Naive thymus-derived CD4-positive, alpha-beta T cell (primary cell): ENCODE data around the gene DPM3. TPM values are rescaled to one million over a fixed set of nuclear protein-coding genes. Genes with fewer than 3 reads are reported as not detected.
A peak's percentile ranks its signal among the peaks of the same experiment; 100 is the strongest.

Experiments used
- ATAC-seq: fragments of 150-1000 bp; cut with Tn5 transposase; 2 replicates; pipeline ENCODE4 v1.10.0; 2021; ENCODE audit warnings: mild to moderate bottlenecking, moderate library complexity
- CTCF ChIA-PET: fragments of 350-600 bp; sonication (Branson Sonifier 250); formaldehyde crosslinking; loops from one replicate; lab custom pipeline; 2021; ENCODE audit warnings: antibody characterized with exemption; lab: Charles Lee
- POLR2A ChIA-PET: fragments of 350-600 bp; sonication (Branson Sonifier 250); formaldehyde crosslinking; loops from one replicate; lab custom pipeline; 2021; ENCODE audit warnings: antibody characterized with exemption, inconsistent platforms; lab: Charles Lee
- DNase-seq, 9 donors: peaks; one replicate each; pipeline versions ENCODE4 v3.0.0 to v3.0.0-alpha.2; 2020 to 2022; ENCODE audit warnings: mixed read lengths in 1 of 9
- H3K27ac ChIP-seq: one replicate; pipeline ENCODE4 v1.7.0; 2013; ENCODE audit warnings: mild to moderate bottlenecking, low read depth, low read length, moderate library complexity
- H3K27me3 ChIP-seq, 2 donors: one replicate each; pipeline ENCODE4 v1.7.0; 2013; ENCODE audit warnings: low read length in 2 of 2, mild to moderate bottlenecking in 2 of 2, moderate library complexity in 2 of 2; ENCODE audit not compliant: control insufficient read depth in 2 of 2, insufficient read depth in 2 of 2
- H3K36me3 ChIP-seq, 3 experiments: 1 replicate in 2 of 3; 2 replicates in 1 of 3; pipeline ENCODE4 v1.7.0; 2013; ENCODE audit warnings: low read length in 3 of 3, mild to moderate bottlenecking in 3 of 3, moderate library complexity in 1 of 3; ENCODE audit not compliant: insufficient read depth in 3 of 3, control insufficient read depth in 2 of 3
- H3K4me1 ChIP-seq, 2 donors: one replicate each; pipeline ENCODE4 v1.7.0; 2013; ENCODE audit warnings: low read length in 2 of 2, mild to moderate bottlenecking in 2 of 2, moderate library complexity in 1 of 2; ENCODE audit not compliant: control insufficient read depth in 2 of 2, insufficient read depth in 2 of 2
- H3K4me3 ChIP-seq: 2 replicates; pipeline ENCODE4 v1.7.0; 2013; ENCODE audit warnings: mild to moderate bottlenecking, low read length
- H3K9me3 ChIP-seq, 3 experiments: 1 replicate in 2 of 3; 2 replicates in 1 of 3; pipeline ENCODE4 v1.7.0; 2013; ENCODE audit warnings: low read length in 3 of 3; ENCODE audit not compliant: control insufficient read depth in 2 of 3
- H3K27ac Mint-ChIP-seq, 9 donors: one replicate each; pipeline ENCODE4 v1.8.0; 2020 to 2022; ENCODE audit warnings: mixed read lengths in 9 of 9, mild to moderate bottlenecking in 8 of 9, moderate library complexity in 5 of 9, inconsistent platforms in 2 of 9
- H3K27me3 Mint-ChIP-seq, 5 donors: one replicate each; pipeline ENCODE4 v1.8.0; 2021 to 2022; ENCODE audit warnings: mixed read lengths in 5 of 5, mild to moderate bottlenecking in 1 of 5
- H3K36me3 Mint-ChIP-seq, 5 donors: one replicate each; pipeline ENCODE4 v1.8.0; 2020 to 2022; ENCODE audit warnings: mixed read lengths in 5 of 5, mild to moderate bottlenecking in 3 of 5, inconsistent platforms in 1 of 5
- H3K4me1 Mint-ChIP-seq, 7 donors: one replicate each; pipeline ENCODE4 v1.8.0; 2020 to 2022; ENCODE audit warnings: mixed read lengths in 7 of 7, mild to moderate bottlenecking in 3 of 7, inconsistent platforms in 1 of 7
- H3K4me3 Mint-ChIP-seq, 10 donors: one replicate each; pipeline ENCODE4 v1.8.0; 2020 to 2022; ENCODE audit warnings: mild to moderate bottlenecking in 10 of 10, mixed read lengths in 10 of 10, moderate library complexity in 6 of 10, inconsistent platforms in 2 of 10
- H3K9me3 Mint-ChIP-seq, 11 donors: one replicate each; pipeline ENCODE4 v1.8.0; 2020 to 2022; ENCODE audit warnings: mixed read lengths in 11 of 11, mild to moderate bottlenecking in 4 of 11, inconsistent platforms in 1 of 11, moderate library complexity in 1 of 11
- intact Hi-C, 2 donors: fragments of 100-400 bp; cut with micrococcal nuclease; formaldehyde crosslinking; loops; one replicate each; pipeline ENCODE4 v1.15.1; 2023
- polyA plus RNA-seq, 2 donors: library from polyadenylated mRNA; unstranded; fragments of 300-500 nt; fragmentation: Illumina TruSeq; gene quantifications; one replicate each; pipeline ENCODE4 v1.2.3, GENCODE V29; 2021
- total RNA-seq, 6 experiments: library from RNA in 5 of 6; stranded (reverse) in 5 of 6; gene quantifications; 1 replicate in 5 of 6; 2 replicates in 1 of 6; pipeline ENCODE4 v1.2.3 and lab custom pipeline; 2021 to 2026

DPM3 gene
- total and polyA plus RNA-seq, 7 experiments from 2014 or later = 29.1 to 128 (median 46.6) TPM

GRCh38 chr1:155136748-155137147 lies 3.6 kb downstream of the DPM3 start:
- peaks cover 0 to 21% (median 0%) of the 10 kb centered on the region in 3 experiments for H3K36me3 ChIP-seq
- peak overlapping the region; percentile 95 to 100 (median 98) for H3K27ac Mint-ChIP-seq
- peaks cover 35 to 53% (median 46%) of the 10 kb centered on the region in 7 donors for H3K4me1 Mint-ChIP-seq
- intact Hi-C loops = loop anchor here (1.0 to 5.0 kb wide), 7 partner anchors 9 to 529 kb away; partner anchors contain the start of genes ADAR (in 1 of the 2), EFNA1 (in 1 of the 2), KRTCAP2 (in 1 of the 2) and RUSC1 (in 1 of the 2)
- H3K9me3 Mint-ChIP-seq = no peaks in the 10 kb centered on the region
- no peaks in the 10 kb centered on the region for H3K27me3 Mint-ChIP-seq
- peak overlapping the region; percentile 99 for H3K27ac ChIP-seq
- H3K36me3 Mint-ChIP-seq = peaks cover 0 to 17% (median 2%) of the 10 kb centered on the region in 5 donors
- no peaks in the 10 kb centered on the region for H3K9me3 ChIP-seq
- ChIA-PET POLR2A (interaction anchor here (0.6 to 1.3 kb wide), 5 partner anchors 9 to 1352 kb away, joined by 3 to 4 read pairs (median 3); partner anchors contain the start of genes EFNA1 and KRTCAP2), CTCF (interaction anchor here (1.4 to 2.4 kb wide), 3 partner anchors 36 to 51 kb away, joined by 4 to 7 read pairs (median 6); partner anchors contain the start of gene KRTCAP2)
- H3K4me3 Mint-ChIP-seq = peak overlapping the region; percentile 91 to 100 (median 98)
- DNase-seq (peak in 5 of 9 donors; percentile 13 to 33 (median 18)), ATAC-seq (no peak)
- H3K4me3 ChIP-seq = peak overlapping the region; percentile 19
- peaks cover 10 to 15% of the 10 kb centered on the region in 2 donors for H3K4me1 ChIP-seq
- no peaks in the 10 kb centered on the region for H3K27me3 ChIP-seq

DNA sequence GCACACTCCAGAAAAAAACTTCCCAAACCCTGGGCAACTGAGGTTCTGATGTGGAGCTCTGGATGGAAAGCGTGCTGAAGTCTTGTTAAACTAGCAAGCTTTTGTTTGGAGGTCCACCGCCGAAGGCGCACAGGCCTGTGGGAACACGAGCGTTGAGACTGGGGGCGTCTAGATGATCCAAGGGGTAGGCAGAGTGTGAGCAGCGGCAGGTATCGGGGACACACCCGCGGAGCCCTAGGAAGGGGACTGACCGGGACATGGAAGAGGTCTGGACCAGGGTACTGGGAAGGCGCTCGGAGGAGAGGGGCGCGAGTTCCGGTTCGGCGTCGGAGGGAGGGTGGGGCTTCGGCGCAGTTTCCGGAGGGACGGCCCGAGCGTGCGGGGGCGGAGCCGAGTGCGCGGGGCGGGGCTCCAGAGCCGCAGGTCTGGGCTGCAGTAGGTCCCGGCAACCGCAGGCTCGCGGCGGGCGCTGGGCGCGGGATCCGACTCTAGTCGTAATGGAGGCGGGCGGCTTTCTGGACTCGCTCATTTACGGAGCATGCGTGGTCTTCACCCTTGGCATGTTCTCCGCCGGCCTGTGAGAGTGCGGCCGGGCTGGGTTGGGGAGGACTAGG lies 4.8 kb downstream of the DPM3 start, which contains the start of gene SLC50A1:
Gene SLC50A1 (plus strand): TSS at position 438 of the 614 bp plus-strand sequence. CDS start 60 bp downstream, at position 498.
- CTCF ChIA-PET = interaction anchor here (0.6 to 3.0 kb wide), 5 partner anchors 9 to 112 kb away, joined by 3 to 14 read pairs (median 4); no protein-coding TSS in a partner anchor
- intact Hi-C loops = loop anchor here (1.0 to 5.0 kb wide), 10 partner anchors 8 to 577 kb away; partner anchors contain the start of genes EFNA1 (in 2 of the 2), ADAR (in 1 of the 2), KRTCAP2 (in 1 of the 2) and RUSC1 (in 1 of the 2)
- POLR2A ChIA-PET = interaction anchor here (0.5 to 1.9 kb wide), 7 partner anchors 8 to 180 kb away, joined by 3 to 7 read pairs (median 4); partner anchors contain the start of gene PBXIP1
- ATAC-seq (peak; percentile 93), DNase-seq (peak; percentile 86 to 96 (median 90))
- Histone ChIP-seq H3K27me3 (no peaks in the 10 kb centered on the region), H3K4me1 (peaks cover 8 to 15% of the 10 kb centered on the region in 2 donors), H3K9me3 (no peaks in the 10 kb centered on the region), H3K27ac (peak within 1 kb of the TSS; percentile 99), H3K4me3 (peak within 1 kb of the TSS; percentile 99), H3K36me3 (peaks cover 0 to 29% (median 0%) of the 10 kb centered on the region in 3 experiments)
- Mint-ChIP-seq H3K27me3 (peaks cover 0 to 2% (median 0%) of the 10 kb centered on the region in 5 donors), H3K4me1 (peaks cover 41 to 58% (median 46%) of the 10 kb centered on the region in 7 donors), H3K27ac (peak within 1 kb of the TSS; percentile 95 to 100 (median 98)), H3K4me3 (peak within 1 kb of the TSS; percentile 91 to 100 (median 98)), H3K9me3 (no peaks in the 10 kb centered on the region), H3K36me3 (peaks cover 0 to 17% (median 4%) of the 10 kb centered on the region in 5 donors)

DNA sequence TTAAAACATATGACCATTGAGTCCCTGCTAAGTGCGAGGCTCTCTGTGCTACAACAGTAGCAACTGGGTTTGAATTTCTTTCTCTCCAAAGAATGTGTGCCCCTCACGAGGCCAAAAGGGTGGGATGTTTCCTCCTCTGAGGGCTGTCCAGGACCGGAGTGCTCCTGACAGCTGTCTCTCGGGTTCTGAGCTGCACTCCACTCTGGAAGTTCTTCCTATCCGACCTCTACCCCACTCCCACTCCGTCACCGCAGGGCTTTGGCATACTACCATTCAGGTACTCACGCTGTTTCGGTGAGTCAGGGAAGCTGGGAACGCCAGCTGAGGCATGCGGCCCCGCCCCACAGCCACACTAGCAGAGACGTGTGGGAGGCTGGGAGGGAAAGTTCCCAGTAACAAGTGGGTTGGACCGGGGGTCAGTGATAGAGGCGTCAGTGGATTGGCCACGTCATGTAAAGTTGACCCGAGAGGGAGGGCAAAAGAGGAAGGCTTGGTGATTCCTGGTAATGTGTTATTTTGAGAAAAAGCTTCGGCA lies 5.4 kb downstream of the DPM3 start:
- H3K4me3 Mint-ChIP-seq = peak overlapping the region; percentile 91 to 100 (median 98)
- ChIA-PET CTCF (interaction anchor here (0.6 to 3.0 kb wide), 4 partner anchors 39 to 111 kb away, joined by 3 to 14 read pairs (median 4); no protein-coding TSS in a partner anchor), POLR2A (interaction anchor here (0.6 to 1.9 kb wide), 5 partner anchors 9 to 179 kb away, joined by 3 to 7 read pairs (median 4); partner anchors contain the start of gene PBXIP1)
- Histone ChIP-seq H3K36me3 (peaks cover 0 to 26% (median 0%) of the 10 kb centered on the region in 3 experiments), H3K9me3 (no peaks in the 10 kb centered on the region), H3K27me3 (no peaks in the 10 kb centered on the region), H3K4me3 (peak overlapping the region; percentile 99), H3K4me1 (peaks cover 6 to 21% of the 10 kb centered on the region in 2 donors), H3K27ac (peak overlapping the region; percentile 99)
- peaks cover 0 to 14% (median 4%) of the 10 kb centered on the region in 5 donors for H3K36me3 Mint-ChIP-seq
- peaks cover 41 to 59% (median 45%) of the 10 kb centered on the region in 7 donors for H3K4me1 Mint-ChIP-seq
- H3K9me3 Mint-ChIP-seq = no peaks in the 10 kb centered on the region
- peak overlapping the region; percentile 95 to 100 (median 98) for H3K27ac Mint-ChIP-seq
- peak in 2 of 9 donors; percentile 24 to 77 for DNase-seq
- peak; percentile 39 for ATAC-seq
- intact Hi-C loops = loop anchor here (1.0 to 5.0 kb wide), 8 partner anchors 8 to 576 kb away; partner anchors contain the start of genes ADAR (in 1 of the 2), EFNA1 (in 1 of the 2), RUSC1 (in 1 of the 2) and UBE2Q1 (in 1 of the 2)
- H3K27me3 Mint-ChIP-seq = peaks cover 0 to 4% (median 0%) of the 10 kb centered on the region in 5 donors

DNA sequence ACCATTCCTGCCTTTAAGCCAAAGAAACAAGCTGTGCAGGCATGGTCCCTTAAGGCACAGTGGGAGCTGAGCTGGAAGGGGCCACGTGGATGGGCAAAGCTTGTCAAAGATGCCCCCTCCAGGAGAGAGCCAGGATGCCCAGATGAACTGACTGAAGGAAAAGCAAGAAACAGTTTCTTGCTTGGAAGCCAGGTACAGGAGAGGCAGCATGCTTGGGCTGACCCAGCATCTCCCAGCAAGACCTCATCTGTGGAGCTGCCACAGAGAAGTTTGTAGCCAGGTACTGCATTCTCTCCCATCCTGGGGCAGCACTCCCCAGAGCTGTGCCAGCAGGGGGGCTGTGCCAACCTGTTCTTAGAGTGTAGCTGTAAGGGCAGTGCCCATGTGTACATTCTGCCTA lies 6.0 kb downstream of the DPM3 start:
- Mint-ChIP-seq H3K27me3 (peaks cover 0 to 10% (median 0%) of the 10 kb centered on the region in 5 donors), H3K27ac (peak overlapping the region; percentile 95 to 100 (median 98)), H3K9me3 (no peaks in the 10 kb centered on the region), H3K4me1 (peaks cover 41 to 60% (median 51%) of the 10 kb centered on the region in 7 donors), H3K36me3 (peaks cover 0 to 13% (median 4%) of the 10 kb centered on the region in 5 donors), H3K4me3 (peak overlapping the region; percentile 91 to 100 (median 98))
- Histone ChIP-seq H3K4me1 (peaks cover 6 to 27% of the 10 kb centered on the region in 2 donors), H3K27ac (peak overlapping the region; percentile 99), H3K36me3 (peaks cover 0 to 24% (median 0%) of the 10 kb centered on the region in 3 experiments), H3K27me3 (peaks cover 0 to 5% of the 10 kb centered on the region in 2 donors), H3K4me3 (no peak overlapping the region), H3K9me3 (no peaks in the 10 kb centered on the region)
- intact Hi-C loops = loop anchor here in 1 of 2 donors (2.0 kb wide), 3 partner anchors 50 to 576 kb away; partner anchors contain the start of gene UBE2Q1
- POLR2A ChIA-PET = interaction anchor here (1.1 to 1.9 kb wide), 4 partner anchors 8 to 178 kb away, joined by 4 to 5 read pairs (median 4); partner anchors contain the start of gene PBXIP1
- DNase-seq = no peak
- CTCF ChIA-PET = interaction anchor here (1.4 to 3.0 kb wide), 3 partner anchors 43 to 59 kb away, joined by 4 to 14 read pairs (median 5); no protein-coding TSS in a partner anchor
- no peak for ATAC-seq

GRCh38 chr1:155133799-155134281 lies 6.5 kb downstream of the DPM3 start:
- Histone ChIP-seq H3K4me3 (no peak overlapping the region), H3K27me3 (peaks cover 0 to 6% of the 10 kb centered on the region in 2 donors), H3K4me1 (peaks cover 10 to 31% of the 10 kb centered on the region in 2 donors), H3K27ac (peak overlapping the region; percentile 99), H3K9me3 (no peaks in the 10 kb centered on the region), H3K36me3 (peaks cover 0 to 24% (median 0%) of the 10 kb centered on the region in 3 experiments)
- Mint-ChIP-seq H3K9me3 (no peaks in the 10 kb centered on the region), H3K27ac (peak overlapping the region in 6 of 9 donors; percentile 1 to 99 (median 72)), H3K36me3 (peaks cover 0 to 11% (median 4%) of the 10 kb centered on the region in 5 donors), H3K4me1 (peaks cover 40 to 61% (median 54%) of the 10 kb centered on the region in 7 donors), H3K4me3 (peak overlapping the region in 5 of 10 donors; percentile 17 to 100 (median 92)), H3K27me3 (peaks cover 0 to 14% (median 0%) of the 10 kb centered on the region in 5 donors)
- CTCF ChIA-PET = interaction anchor here (1.0 to 3.0 kb wide), 3 partner anchors 42 to 60 kb away, joined by 3 to 14 read pairs (median 4); no protein-coding TSS in a partner anchor
- no peak for ATAC-seq
- DNase-seq = no peak
- POLR2A ChIA-PET = interaction anchor here (1.6 to 1.9 kb wide), 2 partner anchors 41 to 178 kb away, joined by 4 to 5 read pairs; partner anchors contain the start of gene PBXIP1
- intact Hi-C loops = loop anchor here in 1 of 2 donors (2.0 kb wide), 3 partner anchors 49 to 575 kb away; partner anchors contain the start of gene UBE2Q1
